Activated B cell treated with CpG ODN at 0.5 μM for 24 hours (primary cell): ENCODE results near the gene PGLYRP2. TPM values are rescaled to one million over a fixed set of nuclear protein-coding genes. Genes with fewer than 3 reads are reported as not detected.

Experiments
- ATAC-seq: fragments of 200-7000 bp; cut with Tn5 transposase; one replicate; pipeline ENCODE4 v1.10.0; 2021; ENCODE audit warnings: low read depth, mild to moderate bottlenecking, moderate library complexity
- CTCF ChIA-PET: fragments of 350-600 bp; sonication (Branson Sonifier 250); formaldehyde crosslinking; loops from one replicate; lab custom pipeline; 2021; ENCODE audit warnings: antibody characterized with exemption; lab: Charles Lee
- POLR2A ChIA-PET: fragments of 350-600 bp; sonication (Branson Sonifier 250); formaldehyde crosslinking; loops from one replicate; lab custom pipeline; 2021; ENCODE audit warnings: antibody characterized with exemption; lab: Charles Lee
- DNase-seq: peaks from one replicate; pipeline ENCODE4 v3.0.0; 2022
- H3K27ac Mint-ChIP-seq: one replicate; pipeline ENCODE4 v1.8.0; 2020; ENCODE audit warnings: mixed read lengths
- H3K27me3 Mint-ChIP-seq: one replicate; pipeline ENCODE4 v1.8.0; 2021; ENCODE audit warnings: mixed read lengths
- H3K36me3 Mint-ChIP-seq: one replicate; pipeline ENCODE4 v1.8.0; 2021; ENCODE audit warnings: low read depth, mixed read lengths
- H3K4me1 Mint-ChIP-seq: one replicate; pipeline ENCODE4 v1.8.0; 2021; ENCODE audit warnings: mixed read lengths
- H3K4me3 Mint-ChIP-seq: one replicate; pipeline ENCODE4 v1.8.0; 2020; ENCODE audit warnings: mild to moderate bottlenecking, mixed read lengths
- H3K9me3 Mint-ChIP-seq: one replicate; pipeline ENCODE4 v1.8.0; 2020; ENCODE audit warnings: mixed read lengths
- intact Hi-C: fragments of 100-400 bp; cut with micrococcal nuclease; formaldehyde crosslinking; loops from one replicate; pipeline ENCODE4 v1.15.1; 2024
- total RNA-seq: library from RNA; stranded (reverse); gene quantifications from 2 replicates; pipeline ENCODE4 v1.2.3, GENCODE V29; 2022
- TF ChIP-seq, protein P1 (sequence below): fragments of 200-600 bp; IDR thresholded peaks from one replicate; pipeline ENCODE4 v1.8.0; 2022; ENCODE audit warnings: antibody characterized with exemption, mild to moderate bottlenecking

Gene PGLYRP2
- total RNA-seq, 1 donor from 2014 or later = not detected

DNA sequence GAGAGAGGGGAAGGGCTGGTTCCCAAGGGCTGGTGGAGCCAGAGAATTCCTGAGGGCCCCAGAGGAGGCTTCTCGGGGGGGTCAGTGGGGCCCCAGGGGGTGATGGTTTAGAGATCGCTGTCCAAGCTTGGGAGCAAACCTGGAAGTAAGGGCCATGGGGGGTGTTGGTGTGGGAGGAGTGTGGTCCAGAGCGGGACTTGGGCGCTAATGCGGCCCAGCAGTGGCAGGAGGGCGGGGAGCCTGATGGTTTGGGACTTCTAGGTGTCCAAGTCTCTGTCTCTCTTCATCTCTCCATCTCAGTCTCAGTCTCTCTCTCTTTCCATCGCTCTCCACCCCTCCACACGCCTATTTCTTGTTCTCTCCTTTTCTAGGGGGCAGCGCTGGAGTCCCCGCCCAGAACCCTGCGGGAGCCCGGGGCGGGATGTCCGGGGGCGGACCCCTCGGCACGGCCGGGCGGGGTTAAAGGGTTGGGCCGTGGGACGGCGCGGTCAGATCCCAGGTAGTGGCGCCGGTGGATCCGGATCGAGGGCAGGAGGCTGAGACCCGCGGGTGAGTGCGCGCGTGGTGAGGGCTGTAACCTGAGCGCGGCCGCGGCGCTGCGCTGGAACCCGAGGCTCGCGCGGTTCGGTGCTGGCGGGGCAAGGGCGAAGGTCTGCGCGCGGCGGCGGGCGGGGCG is 28.9 kb upstream of the PGLYRP2 start, which contains the start of gene CYP4F22:
CYP4F22 (plus strand) TSS at position 491 of the 676 bp plus-strand sequence. CDS start 16,812 bp downstream, outside the sequence.
- intact Hi-C loops = no loop called here
- Mint-ChIP-seq H3K27me3 (peaks cover 45% of the 10 kb centered on the region), H3K36me3 (no peaks in the 10 kb centered on the region), H3K27ac (no peak within 1 kb of the TSS), H3K4me3 (no peak within 1 kb of the TSS), H3K9me3 (no peaks in the 10 kb centered on the region), H3K4me1 (peaks cover 10% of the 10 kb centered on the region)
- DNase-seq (no peak), ATAC-seq (no peak)
- ChIA-PET POLR2A (no interaction called here), CTCF (no interaction called here)
- TF ChIP-seq, protein P1, sequence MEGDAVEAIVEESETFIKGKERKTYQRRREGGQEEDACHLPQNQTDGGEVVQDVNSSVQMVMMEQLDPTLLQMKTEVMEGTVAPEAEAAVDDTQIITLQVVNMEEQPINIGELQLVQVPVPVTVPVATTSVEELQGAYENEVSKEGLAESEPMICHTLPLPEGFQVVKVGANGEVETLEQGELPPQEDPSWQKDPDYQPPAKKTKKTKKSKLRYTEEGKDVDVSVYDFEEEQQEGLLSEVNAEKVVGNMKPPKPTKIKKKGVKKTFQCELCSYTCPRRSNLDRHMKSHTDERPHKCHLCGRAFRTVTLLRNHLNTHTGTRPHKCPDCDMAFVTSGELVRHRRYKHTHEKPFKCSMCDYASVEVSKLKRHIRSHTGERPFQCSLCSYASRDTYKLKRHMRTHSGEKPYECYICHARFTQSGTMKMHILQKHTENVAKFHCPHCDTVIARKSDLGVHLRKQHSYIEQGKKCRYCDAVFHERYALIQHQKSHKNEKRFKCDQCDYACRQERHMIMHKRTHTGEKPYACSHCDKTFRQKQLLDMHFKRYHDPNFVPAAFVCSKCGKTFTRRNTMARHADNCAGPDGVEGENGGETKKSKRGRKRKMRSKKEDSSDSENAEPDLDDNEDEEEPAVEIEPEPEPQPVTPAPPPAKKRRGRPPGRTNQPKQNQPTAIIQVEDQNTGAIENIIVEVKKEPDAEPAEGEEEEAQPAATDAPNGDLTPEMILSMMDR = no peak

DNA sequence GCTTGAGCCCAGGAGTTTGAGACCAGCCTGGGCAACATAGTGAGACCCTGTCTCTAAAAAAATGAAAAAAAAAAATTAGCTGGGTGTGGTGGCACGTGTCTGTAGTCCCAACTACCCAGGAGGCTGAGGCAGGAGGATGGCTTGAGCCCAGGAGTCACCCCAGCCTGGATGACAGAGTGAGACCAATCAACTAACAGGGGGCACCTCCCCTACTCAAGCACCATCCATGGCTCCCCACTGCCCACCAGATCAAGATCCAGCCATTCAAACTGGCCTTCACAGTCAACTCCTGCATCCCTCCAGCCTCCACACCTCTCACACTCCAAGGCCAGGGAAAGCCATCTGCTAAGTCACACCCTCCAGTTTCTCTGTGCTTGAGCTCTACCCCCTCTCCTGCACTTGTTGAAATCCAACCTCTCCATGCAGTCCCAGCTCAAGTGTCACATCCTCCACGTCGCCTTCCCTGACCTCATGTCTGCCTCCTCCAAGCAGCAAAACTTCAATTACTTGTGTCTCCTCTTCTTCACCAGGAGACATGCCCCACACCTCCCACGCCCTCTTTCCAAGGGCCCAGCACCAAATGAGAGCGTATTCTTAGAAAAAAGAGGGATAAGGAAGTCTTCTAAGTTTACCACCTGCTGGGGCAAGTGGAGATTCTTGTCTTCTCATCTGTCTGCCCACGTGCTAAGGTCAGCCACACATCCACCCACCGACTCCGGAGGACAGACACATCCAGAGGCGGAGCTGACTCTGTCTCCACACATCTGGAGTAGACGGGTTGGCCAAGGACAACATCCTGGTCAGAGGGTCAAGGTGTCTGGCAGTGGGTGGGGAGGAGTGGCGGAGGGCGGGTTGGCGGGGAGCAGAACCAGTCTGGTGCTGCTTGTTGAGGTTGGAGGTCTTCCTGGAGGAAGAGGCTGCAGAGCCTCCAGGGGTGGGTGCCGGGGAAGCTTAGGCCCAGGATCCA is 28.1 kb upstream of the PGLYRP2 start:
- no peak for DNase-seq
- peaks cover 42% of the 10 kb centered on the region for H3K27me3 Mint-ChIP-seq
- no peak overlapping the region for H3K4me3 Mint-ChIP-seq
- no peaks in the 10 kb centered on the region for H3K36me3 Mint-ChIP-seq
- ChIA-PET POLR2A (no interaction called here), CTCF (no interaction called here)
- H3K9me3 Mint-ChIP-seq = no peaks in the 10 kb centered on the region
- ATAC-seq = no peak
- no peak overlapping the region for H3K27ac Mint-ChIP-seq
- intact Hi-C loops = no loop called here
- TF ChIP-seq, protein P1 = no peak
- H3K4me1 Mint-ChIP-seq = peaks cover 10% of the 10 kb centered on the region

DNA sequence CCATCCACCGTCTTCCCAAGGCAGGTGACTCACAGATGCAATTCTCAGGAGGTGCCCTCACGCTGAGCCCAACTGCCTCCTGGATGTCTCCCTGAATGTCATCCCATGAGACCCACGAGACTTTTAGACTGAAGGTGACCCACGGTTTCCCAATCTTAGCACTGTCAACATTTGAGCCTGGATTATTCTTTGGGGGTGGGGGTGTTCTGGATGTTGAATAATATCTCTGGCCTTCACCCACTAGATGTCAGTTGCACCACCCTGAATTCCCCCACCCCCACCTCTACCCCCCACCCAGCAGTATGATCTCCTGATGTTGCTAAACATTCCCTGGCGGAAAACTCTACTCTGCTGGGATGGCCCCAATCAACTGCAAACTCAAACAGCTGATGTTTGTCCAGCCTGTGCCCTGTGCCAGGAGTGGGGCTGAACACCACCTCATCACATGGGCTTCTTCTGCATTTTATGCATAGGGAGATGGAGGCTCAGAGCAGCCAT is 26.8 kb upstream of the PGLYRP2 start:
- CTCF ChIA-PET = no interaction called here
- POLR2A ChIA-PET = no interaction called here
- DNase-seq (no peak), ATAC-seq (no peak)
- H3K27ac Mint-ChIP-seq = no peak overlapping the region
- H3K4me1 Mint-ChIP-seq = peaks cover 10% of the 10 kb centered on the region
- no peak overlapping the region for H3K4me3 Mint-ChIP-seq
- intact Hi-C loops = no loop called here
- H3K27me3 Mint-ChIP-seq = peaks cover 38% of the 10 kb centered on the region
- TF ChIP-seq, protein P1 = no peak
- H3K36me3 Mint-ChIP-seq = no peaks in the 10 kb centered on the region
- H3K9me3 Mint-ChIP-seq = no peaks in the 10 kb centered on the region

GRCh38 chr19:15502264-15502663 is 23.0 kb upstream of the PGLYRP2 start:
- Mint-ChIP-seq H3K27ac (no peak overlapping the region), H3K36me3 (no peaks in the 10 kb centered on the region), H3K27me3 (peaks cover 22% of the 10 kb centered on the region), H3K9me3 (no peaks in the 10 kb centered on the region), H3K4me3 (no peak overlapping the region), H3K4me1 (no peaks in the 10 kb centered on the region)
- ATAC-seq = no peak
- CTCF ChIA-PET = no interaction called here
- TF ChIP-seq, protein P1 = no peak
- POLR2A ChIA-PET = interaction anchor here (0.7 kb wide), 1 partner anchor 24 kb away, joined by 7 read pairs; no protein-coding TSS in a partner anchor
- DNase-seq = no peak
- intact Hi-C loops = no loop called here

- intact Hi-C loops = no loop called here
- H3K9me3 Mint-ChIP-seq = no peaks in the 10 kb centered on the region
- POLR2A ChIA-PET = interaction anchor here (0.7 kb wide), 1 partner anchor 25 kb away, joined by 7 read pairs; no protein-coding TSS in a partner anchor
- no peaks in the 10 kb centered on the region for H3K36me3 Mint-ChIP-seq
- DNase-seq (no peak), ATAC-seq (no peak)
- CTCF ChIA-PET = no interaction called here
- H3K27ac Mint-ChIP-seq = no peak overlapping the region
- TF ChIP-seq, protein P1 = no peak
- peaks cover 19% of the 10 kb centered on the region for H3K27me3 Mint-ChIP-seq
- H3K4me1 Mint-ChIP-seq = no peaks in the 10 kb centered on the region
- H3K4me3 Mint-ChIP-seq = no peak overlapping the region
These were observed 22.3 kb upstream of the PGLYRP2 start for GRCh38 chr19:15501596-15501995.
